LNCaP clone FGC (cell line): ENCODE measurements around the gene C13orf42.

Experiments used
- DNase-seq: peaks from one replicate; pipeline ENCODE4 v3.0.0-alpha.2; 2011; ENCODE audit warnings: low read depth
- H3K4me3 ChIP-seq: 2 replicates; pipeline ENCODE4 v1.5.1; 2011; ENCODE audit warnings: mild to moderate bottlenecking, low read depth, low read length, control low read depth
- TF ChIP-seq, protein P1 (sequence below): IDR thresholded peaks from 2 replicates; pipeline ENCODE4 v1.5.1; 2012; ENCODE audit warnings: mild to moderate bottlenecking; ENCODE audit not compliant: control insufficient read depth, insufficient read depth; ENCODE audit errors: extremely low read depth

The C13orf42 gene

DNA sequence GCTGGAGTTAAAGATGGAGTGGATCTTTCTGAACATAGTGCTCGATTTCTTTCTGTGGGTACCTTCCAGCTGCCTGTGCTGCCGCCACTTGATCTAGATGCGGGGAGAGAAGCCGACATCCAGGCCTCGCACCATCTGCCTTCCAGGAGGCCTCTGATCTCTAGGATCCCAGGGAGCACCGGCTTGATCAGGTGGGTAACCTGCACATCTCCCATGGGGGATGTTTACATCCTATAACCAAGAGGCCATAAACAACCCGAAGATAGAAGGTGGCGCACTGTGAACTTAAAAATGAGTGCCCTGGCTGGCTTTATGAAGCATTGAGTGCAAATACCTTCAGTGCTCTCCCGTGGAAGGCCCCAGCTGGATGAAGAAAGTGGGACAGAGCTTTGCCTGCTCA is at the start of gene C13orf42:
C13orf42 (minus strand) TSS at position 101 of the 400 bp plus-strand sequence; CDS start at position 36, 65 bp downstream.
- H3K4me3 ChIP-seq: no peak within 1 kb of the TSS
- TF ChIP-seq, protein P1, sequence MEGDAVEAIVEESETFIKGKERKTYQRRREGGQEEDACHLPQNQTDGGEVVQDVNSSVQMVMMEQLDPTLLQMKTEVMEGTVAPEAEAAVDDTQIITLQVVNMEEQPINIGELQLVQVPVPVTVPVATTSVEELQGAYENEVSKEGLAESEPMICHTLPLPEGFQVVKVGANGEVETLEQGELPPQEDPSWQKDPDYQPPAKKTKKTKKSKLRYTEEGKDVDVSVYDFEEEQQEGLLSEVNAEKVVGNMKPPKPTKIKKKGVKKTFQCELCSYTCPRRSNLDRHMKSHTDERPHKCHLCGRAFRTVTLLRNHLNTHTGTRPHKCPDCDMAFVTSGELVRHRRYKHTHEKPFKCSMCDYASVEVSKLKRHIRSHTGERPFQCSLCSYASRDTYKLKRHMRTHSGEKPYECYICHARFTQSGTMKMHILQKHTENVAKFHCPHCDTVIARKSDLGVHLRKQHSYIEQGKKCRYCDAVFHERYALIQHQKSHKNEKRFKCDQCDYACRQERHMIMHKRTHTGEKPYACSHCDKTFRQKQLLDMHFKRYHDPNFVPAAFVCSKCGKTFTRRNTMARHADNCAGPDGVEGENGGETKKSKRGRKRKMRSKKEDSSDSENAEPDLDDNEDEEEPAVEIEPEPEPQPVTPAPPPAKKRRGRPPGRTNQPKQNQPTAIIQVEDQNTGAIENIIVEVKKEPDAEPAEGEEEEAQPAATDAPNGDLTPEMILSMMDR: no peak
- no peak for DNase-seq

DNA sequence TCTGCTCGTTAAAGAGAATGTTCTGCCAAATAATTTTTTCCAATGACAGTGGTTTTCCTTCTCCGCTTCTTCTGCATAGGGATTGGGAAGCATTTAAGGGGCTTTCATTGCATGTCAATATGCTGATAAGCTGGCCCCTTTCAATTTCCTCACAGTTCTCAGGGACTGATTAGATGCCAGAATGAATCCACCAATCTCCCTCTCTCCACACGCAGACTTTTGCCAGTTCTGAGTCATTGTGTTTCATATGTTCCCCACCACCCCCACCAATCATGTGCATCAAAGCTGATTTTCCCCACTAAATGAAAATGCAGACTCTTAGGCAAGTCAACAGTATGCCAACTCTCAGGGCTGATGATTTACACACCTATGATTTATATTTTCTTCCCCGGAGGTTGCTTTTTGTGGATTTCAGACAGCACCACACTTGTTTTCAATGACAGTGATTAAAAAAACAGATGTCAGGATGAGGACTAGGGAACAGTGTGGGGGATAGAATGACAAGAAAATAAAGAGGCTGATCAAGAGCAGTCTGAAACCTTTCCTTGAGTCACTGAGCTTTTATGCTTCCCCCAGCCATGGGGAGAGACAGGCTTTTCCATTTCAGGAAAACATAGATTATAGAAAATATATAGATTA is 47.9 kb upstream of the C13orf42 start:
- no peak overlapping the region for H3K4me3 ChIP-seq
- TF ChIP-seq, protein P1: no peak
- DNase-seq: no peak

DNA sequence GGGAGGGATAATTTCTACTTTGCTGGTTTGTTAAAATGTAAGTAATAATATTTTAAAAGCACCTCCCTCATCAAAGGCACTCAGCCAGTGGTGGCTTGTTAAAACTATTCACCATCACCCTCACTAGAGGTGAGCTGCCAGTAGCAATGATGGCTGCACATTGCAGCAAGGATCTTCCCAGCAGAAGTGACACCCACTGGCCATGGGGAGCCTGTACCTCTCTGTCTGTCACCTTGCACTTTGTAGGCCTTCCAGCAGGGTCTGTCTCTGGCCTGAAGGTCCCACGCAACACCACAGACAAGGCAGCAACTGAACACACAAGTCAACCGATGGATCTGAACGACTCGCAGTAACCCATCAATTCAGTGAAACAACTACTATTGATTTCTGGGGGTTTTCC is 47.3 kb upstream of the C13orf42 start:
- DNase-seq: no peak
- no peak overlapping the region for H3K4me3 ChIP-seq
- TF ChIP-seq, protein P1: no peak

DNA sequence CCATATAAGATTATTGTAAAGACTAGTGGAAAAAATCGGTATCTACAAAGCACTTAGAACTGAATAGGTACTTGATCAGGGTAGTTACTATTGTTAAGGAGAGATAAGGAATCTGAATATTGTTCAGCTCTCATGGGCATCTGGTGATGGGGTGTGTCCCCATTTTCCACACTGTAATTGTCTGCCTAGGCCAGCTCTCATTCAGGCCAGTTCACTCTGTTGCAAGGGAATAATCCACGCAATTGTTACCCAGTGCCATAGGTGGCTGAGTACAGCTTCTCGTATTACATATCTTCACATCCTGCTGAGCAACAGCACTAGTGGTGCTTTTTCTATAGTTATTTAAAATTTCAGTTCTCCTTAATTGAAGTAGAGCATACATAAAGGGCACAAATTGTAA is 45.6 kb upstream of the C13orf42 start:
- no peak overlapping the region for H3K4me3 ChIP-seq
- TF ChIP-seq, protein P1: no peak
- DNase-seq: no peak

DNA sequence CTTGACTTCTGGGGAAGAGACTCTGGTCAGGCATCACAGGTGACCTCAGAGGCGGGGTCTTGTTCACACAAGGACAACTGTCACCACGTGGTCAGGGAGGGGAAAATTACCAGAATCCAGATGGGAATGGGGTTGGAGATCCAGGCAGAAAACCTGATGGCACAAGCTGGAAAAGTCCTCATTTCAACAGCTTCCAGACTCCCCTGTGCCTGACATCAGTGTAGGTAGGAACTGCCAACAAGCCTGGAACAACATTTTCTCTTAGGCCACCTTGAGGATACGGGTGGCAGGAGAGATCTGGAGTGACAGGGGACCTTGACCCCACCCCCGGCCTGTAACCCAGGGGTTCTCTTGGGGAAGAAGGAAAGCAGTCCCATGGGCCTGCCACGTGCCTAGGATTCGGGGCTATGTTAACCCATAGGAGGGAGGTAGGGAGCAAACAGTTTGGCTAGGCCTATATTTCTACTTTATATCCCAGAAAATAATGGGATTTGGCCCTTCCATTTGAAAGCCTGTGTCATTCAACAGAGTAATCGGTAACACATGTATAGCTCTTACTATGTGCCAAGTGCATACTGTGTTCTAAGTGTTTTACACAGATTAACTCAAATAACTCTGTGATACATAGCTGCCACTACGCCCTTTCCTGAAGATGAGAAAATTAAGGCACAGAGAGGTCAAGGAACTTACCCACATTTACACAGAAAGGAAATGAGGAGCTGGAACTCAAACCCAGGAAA is 44.9 kb upstream of the C13orf42 start:
- DNase-seq: no peak
- no peak overlapping the region for H3K4me3 ChIP-seq
- TF ChIP-seq, protein P1: no peak

DNA sequence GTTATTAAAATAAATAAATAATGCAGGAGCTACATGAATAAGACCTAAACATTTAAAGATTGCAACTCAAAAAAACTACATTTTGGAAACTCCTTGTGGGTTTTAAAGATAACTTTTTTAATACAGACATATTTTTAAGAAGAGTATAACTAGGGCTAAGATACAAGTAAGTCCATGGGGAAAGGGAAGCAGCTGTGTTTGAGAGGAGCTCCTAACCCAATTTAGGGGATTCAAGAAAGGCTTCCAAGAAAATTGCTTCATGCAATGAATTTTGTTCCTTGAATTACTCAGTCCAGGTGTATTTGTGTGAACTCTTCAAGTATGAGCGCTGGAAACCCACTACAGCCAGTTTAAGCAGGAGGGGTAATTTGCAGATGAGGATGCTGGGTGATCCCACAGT is 44.1 kb upstream of the C13orf42 start:
- H3K4me3 ChIP-seq: no peak overlapping the region
- no peak for DNase-seq
- TF ChIP-seq, protein P1: no peak

DNA sequence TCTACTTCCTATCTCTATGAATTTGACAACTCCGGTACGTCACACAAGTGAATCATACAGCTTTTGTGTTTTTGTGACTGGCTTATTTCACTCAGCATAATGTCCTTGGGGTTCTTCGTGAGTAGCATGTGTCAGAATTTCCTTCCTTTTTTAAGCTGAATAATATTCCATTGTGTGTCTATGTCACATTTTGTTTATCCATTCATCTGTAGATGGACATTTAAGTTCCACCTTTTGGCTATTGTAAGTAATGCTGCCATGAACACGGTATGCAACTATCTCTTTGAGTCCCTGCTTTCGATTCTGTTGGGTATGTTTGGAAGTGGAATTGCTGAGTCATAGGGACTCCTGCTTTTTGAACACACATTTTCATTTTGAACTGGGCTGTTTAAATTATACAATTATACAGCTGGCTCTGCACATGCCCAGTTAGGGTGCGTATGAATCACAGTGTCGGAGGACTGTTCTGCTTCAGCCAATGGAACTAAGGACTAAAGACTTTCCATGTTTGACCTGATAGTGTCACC is 43.0 kb upstream of the C13orf42 start:
- H3K4me3 ChIP-seq: no peak overlapping the region
- DNase-seq: no peak
- TF ChIP-seq, protein P1: no peak
